ENCODE results near the gene PRKCB.
"Not testable (repeated sequence)": the region's sequence is repeated elsewhere in the genome, so short reads cannot be mapped to it uniquely, and the experiment has no call there.

The PRKCB gene

GRCh38 chr16:24024971-24025370 is 189.2 kb downstream of the PRKCB start:
- Histone ChIP-seq H3K9me3 (ENCODE audit: control insufficient read depth in 2 of 2, low read length in 2 of 2) (no peaks in the 10 kb centered on the region), H3K4me1 (ENCODE audit: control insufficient read depth in 2 of 2, insufficient read depth in 2 of 2, low read length in 2 of 2) (no peaks in the 10 kb centered on the region), H3K27ac (ENCODE audit: low read depth in 2 of 2, low read length in 2 of 2) (no peak overlapping the region), H3K9ac (ENCODE audit: low read depth in 1 of 2, low read length in 2 of 2) (no peak overlapping the region), H3K27me3 (ENCODE audit: control insufficient read depth in 2 of 2, insufficient read depth in 2 of 2, low read length in 2 of 2) (no peaks in the 10 kb centered on the region), H3K36me3 (ENCODE audit: control insufficient read depth in 2 of 2, insufficient read depth in 2 of 2, low read length in 2 of 2) (no peaks in the 10 kb centered on the region), H3K4me3 (ENCODE audit: low read length in 2 of 2) (no peak overlapping the region)

GRCh38 chr16:24027466-24027865 is 191.7 kb downstream of the PRKCB start:
- peaks cover 0 to 2% of the 10 kb centered on the region in 2 donors for H3K36me3 ChIP-seq (ENCODE audit: control insufficient read depth in 2 of 2, insufficient read depth in 2 of 2, low read length in 2 of 2)
- no peak overlapping the region for H3K27ac ChIP-seq (ENCODE audit: low read depth in 2 of 2, low read length in 2 of 2)
- no peak overlapping the region for H3K9ac ChIP-seq (ENCODE audit: low read depth in 1 of 2, low read length in 2 of 2)
- no peaks in the 10 kb centered on the region for H3K9me3 ChIP-seq (ENCODE audit: control insufficient read depth in 2 of 2, low read length in 2 of 2)
- H3K27me3 ChIP-seq (ENCODE audit: control insufficient read depth in 2 of 2, insufficient read depth in 2 of 2, low read length in 2 of 2): no peaks in the 10 kb centered on the region
- no peaks in the 10 kb centered on the region for H3K4me1 ChIP-seq (ENCODE audit: control insufficient read depth in 2 of 2, insufficient read depth in 2 of 2, low read length in 2 of 2)
- H3K4me3 ChIP-seq (ENCODE audit: low read length in 2 of 2): no peak overlapping the region

DNA sequence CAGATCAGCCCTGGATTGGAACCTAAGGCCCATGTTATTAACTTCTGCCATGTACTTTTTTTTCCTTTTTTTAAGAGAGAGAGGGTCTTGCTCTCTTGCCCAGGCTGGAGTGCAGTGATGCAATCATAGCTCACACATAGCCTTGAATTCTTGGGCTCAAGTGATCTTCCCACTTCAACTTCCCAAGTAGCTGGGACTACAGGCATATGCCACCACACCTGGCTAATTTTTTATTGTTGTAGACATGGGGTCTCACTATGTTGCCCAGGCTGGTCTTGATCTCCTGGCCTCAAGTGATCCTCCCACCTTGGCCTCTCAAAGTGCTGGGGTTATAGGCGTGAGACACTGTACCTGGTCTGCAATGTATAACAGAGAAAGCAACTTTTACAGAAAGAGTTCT is 194.1 kb downstream of the PRKCB start:
- H3K9ac ChIP-seq (ENCODE audit: low read depth in 1 of 2, low read length in 2 of 2); H3K9me3 ChIP-seq (ENCODE audit: control insufficient read depth in 2 of 2, low read length in 2 of 2); H3K27me3 ChIP-seq (ENCODE audit: control insufficient read depth in 2 of 2, insufficient read depth in 2 of 2, low read length in 2 of 2); H3K4me1 ChIP-seq (ENCODE audit: control insufficient read depth in 2 of 2, insufficient read depth in 2 of 2, low read length in 2 of 2); H3K27ac ChIP-seq (ENCODE audit: low read depth in 2 of 2, low read length in 2 of 2); H3K36me3 ChIP-seq (ENCODE audit: control insufficient read depth in 2 of 2, insufficient read depth in 2 of 2, low read length in 2 of 2); H3K4me3 ChIP-seq (ENCODE audit: low read length in 2 of 2): not testable (repeated sequence)

- Histone ChIP-seq H3K9me3 (ENCODE audit: control insufficient read depth in 2 of 2, low read length in 2 of 2) (no peaks in the 10 kb centered on the region), H3K4me1 (ENCODE audit: control insufficient read depth in 2 of 2, insufficient read depth in 2 of 2, low read length in 2 of 2) (peaks cover 0 to 8% of the 10 kb centered on the region in 2 donors), H3K27ac (ENCODE audit: low read depth in 2 of 2, low read length in 2 of 2) (no peak overlapping the region), H3K9ac (ENCODE audit: low read depth in 1 of 2, low read length in 2 of 2) (no peak overlapping the region), H3K36me3 (ENCODE audit: control insufficient read depth in 2 of 2, insufficient read depth in 2 of 2, low read length in 2 of 2) (peaks cover 0 to 3% of the 10 kb centered on the region in 2 donors), H3K4me3 (ENCODE audit: low read length in 2 of 2) (no peak overlapping the region), H3K27me3 (ENCODE audit: control insufficient read depth in 2 of 2, insufficient read depth in 2 of 2, low read length in 2 of 2) (peaks cover 0 to 3% of the 10 kb centered on the region in 2 donors)
These were observed 199.5 kb downstream of the PRKCB start for GRCh38 chr16:24035127-24035842.

GRCh38 chr16:24036038-24036543 is 200.3 kb downstream of the PRKCB start:
- Histone ChIP-seq H3K4me1 (ENCODE audit: control insufficient read depth in 2 of 2, insufficient read depth in 2 of 2, low read length in 2 of 2) (peaks cover 0 to 8% of the 10 kb centered on the region in 2 donors), H3K27ac (ENCODE audit: low read depth in 2 of 2, low read length in 2 of 2) (no peak overlapping the region), H3K9me3 (ENCODE audit: control insufficient read depth in 2 of 2, low read length in 2 of 2) (no peaks in the 10 kb centered on the region), H3K4me3 (ENCODE audit: low read length in 2 of 2) (no peak overlapping the region), H3K27me3 (ENCODE audit: control insufficient read depth in 2 of 2, insufficient read depth in 2 of 2, low read length in 2 of 2) (peaks cover 0 to 3% of the 10 kb centered on the region in 2 donors), H3K36me3 (ENCODE audit: control insufficient read depth in 2 of 2, insufficient read depth in 2 of 2, low read length in 2 of 2) (peaks cover 0 to 3% of the 10 kb centered on the region in 2 donors), H3K9ac (ENCODE audit: low read depth in 1 of 2, low read length in 2 of 2) (no peak overlapping the region)

- Histone ChIP-seq H3K27me3 (ENCODE audit: control insufficient read depth in 2 of 2, insufficient read depth in 2 of 2, low read length in 2 of 2) (peaks cover 0 to 3% of the 10 kb centered on the region in 2 donors), H3K27ac (ENCODE audit: low read depth in 2 of 2, low read length in 2 of 2) (no peak overlapping the region), H3K4me3 (ENCODE audit: low read length in 2 of 2) (no peak overlapping the region), H3K4me1 (ENCODE audit: control insufficient read depth in 2 of 2, insufficient read depth in 2 of 2, low read length in 2 of 2) (peaks cover 0 to 8% of the 10 kb centered on the region in 2 donors), H3K9me3 (ENCODE audit: control insufficient read depth in 2 of 2, low read length in 2 of 2) (no peaks in the 10 kb centered on the region), H3K9ac (ENCODE audit: low read depth in 1 of 2, low read length in 2 of 2) (no peak overlapping the region), H3K36me3 (ENCODE audit: control insufficient read depth in 2 of 2, insufficient read depth in 2 of 2, low read length in 2 of 2) (peaks cover 0 to 3% of the 10 kb centered on the region in 2 donors)
These were observed 200.8 kb downstream of the PRKCB start for GRCh38 chr16:24036614-24037013.

GRCh38 chr16:24037335-24037734 is 201.6 kb downstream of the PRKCB start:
- Histone ChIP-seq H3K36me3 (ENCODE audit: control insufficient read depth in 2 of 2, insufficient read depth in 2 of 2, low read length in 2 of 2) (peaks cover 0 to 3% of the 10 kb centered on the region in 2 donors), H3K9me3 (ENCODE audit: control insufficient read depth in 2 of 2, low read length in 2 of 2) (no peaks in the 10 kb centered on the region), H3K4me3 (ENCODE audit: low read length in 2 of 2) (no peak overlapping the region), H3K27ac (ENCODE audit: low read depth in 2 of 2, low read length in 2 of 2) (no peak overlapping the region), H3K9ac (ENCODE audit: low read depth in 1 of 2, low read length in 2 of 2) (no peak overlapping the region), H3K4me1 (ENCODE audit: control insufficient read depth in 2 of 2, insufficient read depth in 2 of 2, low read length in 2 of 2) (peaks cover 0 to 8% of the 10 kb centered on the region in 2 donors), H3K27me3 (ENCODE audit: control insufficient read depth in 2 of 2, insufficient read depth in 2 of 2, low read length in 2 of 2) (peaks cover 0 to 3% of the 10 kb centered on the region in 2 donors)

DNA sequence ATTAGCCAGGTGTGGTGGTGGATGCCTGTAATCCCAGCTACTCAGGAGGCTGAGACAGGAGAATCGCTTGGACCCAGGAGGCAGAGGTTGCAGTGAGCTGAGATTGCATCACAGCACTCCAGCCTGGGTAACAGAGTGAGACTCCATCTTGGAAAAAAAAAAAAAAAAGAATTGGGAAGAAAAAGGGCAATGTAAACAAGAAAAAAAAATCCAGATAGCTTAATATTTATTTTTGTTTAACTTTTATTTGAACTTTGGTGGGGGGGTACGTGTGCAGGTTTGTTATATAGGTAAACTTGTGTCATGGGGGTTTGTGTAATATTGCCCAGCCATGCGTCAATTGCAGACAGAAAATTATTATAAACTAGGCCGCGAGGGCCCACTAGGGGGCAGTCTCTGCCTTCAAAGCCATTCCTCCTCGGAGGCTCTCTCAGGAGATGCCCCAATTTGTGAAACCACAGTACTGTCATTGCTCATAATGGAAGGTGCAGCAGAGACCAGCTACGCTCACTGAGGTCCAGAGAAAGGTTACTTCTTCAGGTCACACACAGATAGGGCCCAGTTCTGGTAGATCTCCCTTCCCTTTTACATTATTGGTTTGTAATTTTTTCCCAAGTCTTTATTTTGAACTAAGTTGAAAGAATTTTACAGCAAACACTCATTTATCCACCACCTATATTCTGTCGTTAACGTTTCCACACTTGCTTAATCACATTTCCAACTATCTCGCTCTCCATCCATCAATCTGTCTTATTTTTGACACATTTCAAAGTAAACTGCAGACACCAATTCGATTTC is 206.2 kb downstream of the PRKCB start:
- no peak overlapping the region for H3K27ac ChIP-seq (ENCODE audit: low read depth in 2 of 2, low read length in 2 of 2)
- no peaks in the 10 kb centered on the region for H3K36me3 ChIP-seq (ENCODE audit: control insufficient read depth in 2 of 2, insufficient read depth in 2 of 2, low read length in 2 of 2)

DNA sequence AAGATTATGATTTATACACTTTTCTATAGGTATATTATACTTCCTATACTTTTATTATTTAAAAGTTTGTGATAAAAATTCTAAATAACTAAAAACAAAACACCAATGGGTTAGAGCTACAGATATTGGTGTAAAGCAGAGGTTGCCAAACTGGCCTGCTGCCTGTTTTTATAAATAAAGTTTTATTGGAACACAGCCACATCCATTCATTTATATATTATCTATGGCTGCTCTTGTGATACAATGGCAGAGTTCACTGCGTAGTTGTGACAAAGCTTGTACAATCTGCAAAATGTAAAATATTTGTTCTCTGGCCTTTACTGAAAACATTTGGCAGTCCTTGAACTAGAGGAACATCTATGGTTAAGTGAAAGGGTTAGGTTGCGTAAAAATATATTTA is 208.7 kb downstream of the PRKCB start:
- Histone ChIP-seq H3K4me1 (ENCODE audit: control insufficient read depth in 2 of 2, insufficient read depth in 2 of 2, low read length in 2 of 2) (no peaks in the 10 kb centered on the region), H3K4me3 (ENCODE audit: low read length in 2 of 2) (no peak overlapping the region), H3K27ac (ENCODE audit: low read depth in 2 of 2, low read length in 2 of 2) (no peak overlapping the region), H3K27me3 (ENCODE audit: control insufficient read depth in 2 of 2, insufficient read depth in 2 of 2, low read length in 2 of 2) (peaks cover 0 to 2% of the 10 kb centered on the region in 2 donors), H3K9ac (ENCODE audit: low read depth in 1 of 2, low read length in 2 of 2) (no peak overlapping the region), H3K36me3 (ENCODE audit: control insufficient read depth in 2 of 2, insufficient read depth in 2 of 2, low read length in 2 of 2) (no peaks in the 10 kb centered on the region), H3K9me3 (ENCODE audit: control insufficient read depth in 2 of 2, low read length in 2 of 2) (no peaks in the 10 kb centered on the region)

More for the DNA sequence above, 206.2 kb downstream of the PRKCB start:
- Histone ChIP-seq H3K27me3 (ENCODE audit: control insufficient read depth in 2 of 2, insufficient read depth in 2 of 2, low read length in 2 of 2) (peaks cover 0 to 3% of the 10 kb centered on the region in 2 donors), H3K9ac (ENCODE audit: low read depth in 1 of 2, low read length in 2 of 2) (no peak overlapping the region), H3K4me3 (ENCODE audit: low read length in 2 of 2) (no peak overlapping the region), H3K4me1 (ENCODE audit: control insufficient read depth in 2 of 2, insufficient read depth in 2 of 2, low read length in 2 of 2) (no peaks in the 10 kb centered on the region), H3K9me3 (ENCODE audit: control insufficient read depth in 2 of 2, low read length in 2 of 2) (no peaks in the 10 kb centered on the region)

DNA sequence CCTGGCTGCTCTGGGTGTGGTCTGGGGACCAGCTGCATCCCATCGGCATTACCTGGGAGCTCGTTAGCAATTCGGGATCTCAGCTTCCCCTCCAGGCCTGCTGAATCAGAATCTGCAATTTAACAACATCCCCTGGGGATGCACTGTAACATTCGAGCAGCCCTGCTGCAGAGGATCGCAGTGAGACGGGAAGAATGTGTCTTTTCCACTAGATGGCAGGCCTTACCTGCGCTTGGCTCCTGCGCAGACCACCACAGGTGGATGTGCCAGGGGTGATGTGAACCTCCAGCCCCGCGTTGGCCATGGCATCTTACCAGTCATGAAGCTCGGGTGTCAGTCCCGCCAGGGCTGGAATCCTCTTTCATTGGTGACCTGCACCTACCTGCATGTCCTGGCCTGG is 209.9 kb downstream of the PRKCB start:
- Histone ChIP-seq H3K9me3 (ENCODE audit: control insufficient read depth in 2 of 2, low read length in 2 of 2) (no peaks in the 10 kb centered on the region), H3K27ac (ENCODE audit: low read depth in 2 of 2, low read length in 2 of 2) (no peak overlapping the region), H3K4me1 (ENCODE audit: control insufficient read depth in 2 of 2, insufficient read depth in 2 of 2, low read length in 2 of 2) (no peaks in the 10 kb centered on the region), H3K27me3 (ENCODE audit: control insufficient read depth in 2 of 2, insufficient read depth in 2 of 2, low read length in 2 of 2) (no peaks in the 10 kb centered on the region), H3K9ac (ENCODE audit: low read depth in 1 of 2, low read length in 2 of 2) (no peak overlapping the region), H3K4me3 (ENCODE audit: low read length in 2 of 2) (no peak overlapping the region), H3K36me3 (ENCODE audit: control insufficient read depth in 2 of 2, insufficient read depth in 2 of 2, low read length in 2 of 2) (no peaks in the 10 kb centered on the region)

Measured in mucosa of rectum (tissue), 2 donors.